Superior temporal gyrus (tissue), 1 donor: ENCODE data around the gene ATN1.

Experiments used
- DNase-seq: peaks from one replicate; pipeline ENCODE4 v3.0.0-alpha.2; 2016; ENCODE audit errors: extremely low spot score

ATN1 gene

GRCh38 chr12:6957741-6958608 lies 30.2 kb downstream of the ATN1 start:
- no peak for DNase-seq

GRCh38 chr12:6958609-6959057 lies 30.9 kb downstream of the ATN1 start:
- DNase-seq: no peak

- no peak for DNase-seq
Measured at GRCh38 chr12:6959058-6959804, 31.5 kb downstream of the ATN1 start.

GRCh38 chr12:6959805-6960592 lies 32.2 kb downstream of the ATN1 start:
- DNase-seq: no peak

- no peak for DNase-seq
Measured at GRCh38 chr12:6960593-6961277, 33.0 kb downstream of the ATN1 start.

GRCh38 chr12:6961278-6961694 lies 33.5 kb downstream of the ATN1 start:
- DNase-seq: no peak

- DNase-seq: no peak
Measured at GRCh38 chr12:6961695-6962284, 34.0 kb downstream of the ATN1 start.

GRCh38 chr12:6962285-6963015 lies 34.7 kb downstream of the ATN1 start:
- no peak for DNase-seq

- no peak for DNase-seq
Measured at GRCh38 chr12:6963016-6963731, 35.4 kb downstream of the ATN1 start.

GRCh38 chr12:6963791-6964413 lies 36.1 kb downstream of the ATN1 start:
- DNase-seq: no peak

- DNase-seq: no peak
Measured at GRCh38 chr12:6964605-6965025, 36.9 kb downstream of the ATN1 start.

GRCh38 chr12:6965026-6965661 lies 37.4 kb downstream of the ATN1 start:
- peak; percentile 88 for DNase-seq

- DNase-seq: no peak
Measured at GRCh38 chr12:6965714-6966113, 38.0 kb downstream of the ATN1 start.

GRCh38 chr12:6966351-6966750 lies 38.6 kb downstream of the ATN1 start:
- no peak for DNase-seq

- no peak for DNase-seq
Measured at GRCh38 chr12:6967651-6968100, 39.9 kb downstream of the ATN1 start.

GRCh38 chr12:6968426-6968825 lies 40.7 kb downstream of the ATN1 start:
- DNase-seq: no peak

GRCh38 chr12:6970096-6970527 lies 42.4 kb downstream of the ATN1 start:
- no peak for DNase-seq

- no peak for DNase-seq
Measured at GRCh38 chr12:6974180-6974579, 46.4 kb downstream of the ATN1 start.
